KMS-11 (cell line): ENCODE measurements around the gene RIGI.
"Not testable (repeated sequence)": the region's sequence is repeated elsewhere in the genome, so short reads cannot be mapped to it uniquely, and the experiment has no call there.

Experiments
- H2AFZ ChIP-seq: fragments of 200-600 bp; sonication (generic); 2 replicates; pipeline ENCODE4 v1.6.1; 2016; ENCODE audit warnings: antibody characterized with exemption, mixed run types, low read depth
- H3K27ac ChIP-seq: fragments of 200-600 bp; sonication (generic); 2 replicates; pipeline ENCODE4 v1.6.1; 2016; ENCODE audit warnings: mild to moderate bottlenecking, mixed run types
- H3K27me3 ChIP-seq: fragments of 200-600 bp; sonication (generic); 2 replicates; pipeline ENCODE4 v1.6.1; 2017; ENCODE audit warnings: mild to moderate bottlenecking, low read depth, mixed run types, moderate library complexity; ENCODE audit not compliant: insufficient read depth
- H3K36me3 ChIP-seq: fragments of 200-600 bp; sonication (generic); 2 replicates; pipeline ENCODE4 v1.6.1; 2017; ENCODE audit warnings: mild to moderate bottlenecking, mixed run types; ENCODE audit not compliant: insufficient read depth
- H3K4me1 ChIP-seq: fragments of 200-600 bp; sonication (generic); 2 replicates; pipeline ENCODE4 v1.6.1; 2016; ENCODE audit warnings: mild to moderate bottlenecking, low read depth, mixed run types; ENCODE audit not compliant: poor library complexity, severe bottlenecking
- H3K4me2 ChIP-seq: fragments of 200-600 bp; sonication (generic); 2 replicates; pipeline ENCODE4 v1.7.0; 2016; ENCODE audit warnings: mild to moderate bottlenecking, mixed run types
- H3K4me3 ChIP-seq: fragments of 200-600 bp; sonication (generic); IDR thresholded peaks from 2 replicates; pipeline ENCODE4 v1.6.1; 2017; ENCODE audit warnings: low read depth, low read length, mixed read lengths; ENCODE audit not compliant: insufficient read depth
- H3K79me2 ChIP-seq: fragments of 200-600 bp; sonication (generic); 2 replicates; pipeline ENCODE4 v1.6.1; 2016; ENCODE audit warnings: low read depth, mixed run types; ENCODE audit not compliant: insufficient read depth
- H3K9ac ChIP-seq: fragments of 200-600 bp; sonication (generic); 2 replicates; pipeline ENCODE4 v1.6.1; 2016; ENCODE audit warnings: mild to moderate bottlenecking, mixed run types
- H4K20me1 ChIP-seq: fragments of 200-600 bp; sonication (generic); 2 replicates; pipeline ENCODE4 v1.6.1; 2016; ENCODE audit warnings: mild to moderate bottlenecking, mixed run types; ENCODE audit not compliant: insufficient read depth
- CTCF ChIP-seq: fragments of 200-600 bp; sonication (generic); conservative IDR thresholded peaks from 2 replicates; pipeline ENCODE4 v1.6.1; 2017; ENCODE audit warnings: low read depth, mild to moderate bottlenecking, antibody characterized with exemption, low read length, moderate library complexity, mixed read lengths

The RIGI gene

GRCh38 chr9:32551276-32552051 is 25.5 kb upstream of the RIGI start:
- peak overlapping the region; percentile 68 for H3K4me2 ChIP-seq
- H3K79me2 ChIP-seq = peaks cover 42% of the 10 kb centered on the region; the same call in 1 of the 2 replicates
- TF ChIP-seq CTCF = no peak
- peak overlapping the region; percentile 82 for H3K9ac ChIP-seq
- 0 out of 2 replicates have a peak, but pooled peaks cover 2% of the 10 kb centered on the region for H4K20me1 ChIP-seq
- H3K27ac ChIP-seq = peak overlapping the region; percentile 80
- H2AFZ ChIP-seq = peak overlapping the region; percentile 86
- no peaks in the 10 kb centered on the region for H3K27me3 ChIP-seq
- no peak overlapping the region for H3K4me3 ChIP-seq
- H3K36me3 ChIP-seq = no peaks in the 10 kb centered on the region
- peaks cover 30% of the 10 kb centered on the region for H3K4me1 ChIP-seq

- no peak for TF ChIP-seq CTCF
- Histone ChIP-seq H3K4me3 (no peak overlapping the region), H2AFZ (peak overlapping the region; percentile 86), H3K4me2 (peak overlapping the region; percentile 68), H3K79me2 (peaks cover 49% of the 10 kb centered on the region; the same call in 1 of the 2 replicates), H3K27ac (peak overlapping the region; percentile 80), H3K9ac (peak overlapping the region; percentile 82; the same call in 1 of the 2 replicates), H4K20me1 (0 out of 2 replicates have a peak, but pooled peaks cover 2% of the 10 kb centered on the region), H3K27me3 (no peaks in the 10 kb centered on the region), H3K4me1 (peaks cover 30% of the 10 kb centered on the region), H3K36me3 (no peaks in the 10 kb centered on the region)
These were observed 24.7 kb upstream of the RIGI start for GRCh38 chr9:32550562-32551275.

GRCh38 chr9:32550150-32550561 is 24.2 kb upstream of the RIGI start:
- Histone ChIP-seq H3K27me3 (no peaks in the 10 kb centered on the region), H2AFZ (peak overlapping the region; percentile 86; the same call in 1 of the 2 replicates), H3K27ac (peak overlapping the region; percentile 34; the same call in 1 of the 2 replicates), H3K36me3 (no peaks in the 10 kb centered on the region), H3K4me2 (peak overlapping the region; percentile 68), H3K4me1 (peaks cover 30% of the 10 kb centered on the region), H3K9ac (peak overlapping the region; percentile 82; the same call in 1 of the 2 replicates), H3K79me2 (peaks cover 55% of the 10 kb centered on the region; the same call in 1 of the 2 replicates), H4K20me1 (0 out of 2 replicates have a peak, but pooled peaks cover 2% of the 10 kb centered on the region), H3K4me3 (no peak overlapping the region)
- TF ChIP-seq CTCF = no peak

- not testable (repeated sequence) for H3K27ac ChIP-seq, H3K36me3 ChIP-seq, H4K20me1 ChIP-seq, H3K4me2 ChIP-seq, H3K4me3 ChIP-seq, H3K9ac ChIP-seq, H3K27me3 ChIP-seq, H2AFZ ChIP-seq
- Histone ChIP-seq H3K79me2 (peaks cover 56% of the 10 kb centered on the region; the same call in 1 of the 2 replicates), H3K4me1 (peaks cover 11% of the 10 kb centered on the region)
These were observed 22.2 kb upstream of the RIGI start for GRCh38 chr9:32548213-32548612.
